ENCODE measurements around the gene GLIS1. TPM values are rescaled to one million over a fixed set of nuclear protein-coding genes. Genes with fewer than 3 reads are reported as not detected.

GLIS1 gene
- total and polyA plus RNA-seq, 2 experiments from 2014 or later, result 0.26 to 0.31 TPM

DNA sequence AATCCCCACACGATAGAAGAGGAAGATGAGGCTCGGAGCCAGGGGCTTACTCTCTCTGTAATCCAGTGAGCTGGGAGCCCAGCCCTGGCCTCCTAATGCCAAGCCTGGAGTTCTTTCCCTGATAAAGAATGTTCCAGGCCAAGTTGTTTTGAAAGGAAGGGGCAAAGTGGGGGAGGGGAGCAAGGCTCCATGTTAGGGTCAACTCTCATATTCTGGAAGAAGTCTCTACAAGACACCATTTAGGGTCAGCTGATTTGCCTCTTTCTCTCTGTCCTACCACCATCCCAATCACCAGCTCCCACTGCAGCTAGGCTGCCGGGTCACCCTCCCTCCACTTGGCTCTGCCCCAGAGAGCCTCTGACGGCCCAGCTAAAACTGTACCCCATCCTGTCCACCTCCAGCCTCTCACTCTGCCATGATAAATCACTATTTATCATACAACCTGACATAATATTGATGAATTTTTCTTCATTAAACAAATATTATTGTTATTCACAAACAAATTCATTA is 95.0 kb downstream of the GLIS1 start:
- Histone ChIP-seq H3K9me2 (ENCODE audit: insufficient read depth) (no peaks in the 10 kb centered on the region), H3K4me1 (ENCODE audit: insufficient read depth) (no peaks in the 10 kb centered on the region), H3F3A (replicated peaks; ENCODE audit: low read depth) (no peaks in the 10 kb centered on the region), H3K4me3 (no peak overlapping the region), H3K36me3 (ENCODE audit: insufficient read depth) (no peaks in the 10 kb centered on the region), H2AFZ (no peak overlapping the region), H3K4me2 (no peak overlapping the region), H3K27me3 (ENCODE audit: insufficient read depth) (no peaks in the 10 kb centered on the region), H3K27ac (ENCODE audit: low read depth) (no peak overlapping the region), H4K20me1 (replicated peaks; ENCODE audit: insufficient read depth) (no peaks in the 10 kb centered on the region), H3K79me2 (replicated peaks; ENCODE audit: insufficient read depth) (no peaks in the 10 kb centered on the region)
- Mint-ChIP-seq H3K27ac (no peak overlapping the region), H3K4me3 (no peak overlapping the region), H3K36me3 (ENCODE audit: low read depth) (no peaks in the 10 kb centered on the region; the same call in 2 of the 3 replicates), H3K4me1 (peaks cover 22% of the 10 kb centered on the region; the same call in 2 of the 3 replicates), H3K27me3 (ENCODE audit: insufficient read depth, low read depth, poor library complexity) (peaks cover 13% of the 10 kb centered on the region), H3K9me3 (no peaks in the 10 kb centered on the region)
- no peak for TF ChIP-seq STAT1 (IDR thresholded peaks at IDR 0.05; ENCODE audit: unreplicated experiment)
- no peak for TF ChIP-seq ZNF462 (CRISPR knock-in tag; IDR thresholded peaks at IDR 0.05)
- no peak for TF ChIP-seq EZH2 (IDR thresholded peaks at IDR 0.05; ENCODE audit: low read depth, unreplicated experiment)
- no peak for TF ChIP-seq JUNB (IDR thresholded peaks at IDR 0.05; ENCODE audit: unreplicated experiment)
- no peak for TF ChIP-seq ETS1 (IDR thresholded peaks at IDR 0.05)
- TF ChIP-seq NANOG (IDR thresholded peaks at IDR 0.05; ENCODE audit: borderline replicate concordance), result no peak
- TF ChIP-seq POLR2AphosphoS5 (IDR thresholded peaks at IDR 0.05; ENCODE audit: low read depth), result no peak
- ATAC-seq (no peak), DNase-seq (ENCODE audit: low spot score) (no peak)

All from GM23338 (cell line).